ENCODE measurements around the gene PRSS53. TPM values are rescaled to one million over a fixed set of nuclear protein-coding genes. Genes with fewer than 3 reads are reported as not detected.

The PRSS53 gene
- total RNA-seq, 1 donor from 2014 or later = 5.1 TPM

DNA sequence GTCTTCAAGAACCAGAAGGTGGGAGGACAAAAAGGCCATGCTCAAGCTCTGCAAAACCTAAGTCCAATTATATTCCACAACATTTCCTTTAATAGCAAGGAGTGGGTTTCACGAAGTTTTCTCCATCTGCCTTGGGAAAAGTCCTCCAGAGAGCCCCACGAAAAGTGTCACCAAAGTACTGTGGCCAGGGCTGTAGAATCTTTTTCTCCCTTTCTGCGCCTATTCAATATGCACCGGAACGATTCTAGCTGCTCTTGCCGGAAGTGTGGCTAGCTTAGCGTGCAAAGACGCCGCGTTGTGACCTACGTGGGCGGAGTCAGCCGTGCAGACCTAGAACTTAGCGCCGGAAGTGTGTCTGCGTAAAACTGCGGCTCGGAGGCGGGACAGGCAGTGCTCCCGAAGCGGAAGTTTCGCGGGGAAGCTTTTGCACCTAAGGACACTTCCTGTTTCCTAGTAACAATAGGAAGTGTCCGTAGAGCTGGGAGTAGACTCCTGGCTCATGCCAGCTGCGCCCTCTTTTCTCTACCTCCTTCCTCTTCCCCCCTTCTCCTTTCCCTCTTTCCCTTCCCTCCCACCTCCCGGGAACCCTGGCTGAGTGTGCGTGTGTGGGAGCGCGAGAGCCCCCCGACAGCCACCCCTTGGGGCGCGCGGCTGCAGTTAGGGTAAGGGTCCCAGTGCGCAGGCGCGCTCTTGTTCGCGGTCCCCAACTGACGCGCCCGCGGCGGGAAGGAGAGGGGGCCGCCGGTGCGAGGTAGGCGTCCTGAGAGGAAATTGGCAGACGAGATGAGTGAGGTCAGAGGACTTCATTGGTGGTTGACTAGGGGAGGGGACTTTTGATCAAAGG, 14.6 kb downstream of the PRSS53 start, which contains the start of the genes ZNF646 and ZNF668:
Gene ZNF646 (plus strand): TSS at position 453 of the 844 bp plus-strand sequence. CDS start 1,903 bp downstream, outside the sequence.
Gene ZNF668 (minus strand): TSS at position 271 of the 844 bp plus-strand sequence. CDS start 9,781 bp downstream, outside the sequence.
- Mint-ChIP-seq H3K4me3 (peak within 1 kb of the TSS; percentile 98), H3K36me3 (peaks cover 11% of the 10 kb centered on the region), H3K27me3 (no peaks in the 10 kb centered on the region), H3K9me3 (no peaks in the 10 kb centered on the region), H3K27ac (peak within 1 kb of the TSS; percentile 97), H3K4me1 (ENCODE audit: unreplicated experiment) (peaks cover 21% of the 10 kb centered on the region)
- DNase-seq (ENCODE audit: extremely low spot score, unreplicated experiment) = peak; percentile 97
- TF ChIP-seq CTCF (conservative IDR thresholded peaks at IDR 0.05) = no peak

DNA sequence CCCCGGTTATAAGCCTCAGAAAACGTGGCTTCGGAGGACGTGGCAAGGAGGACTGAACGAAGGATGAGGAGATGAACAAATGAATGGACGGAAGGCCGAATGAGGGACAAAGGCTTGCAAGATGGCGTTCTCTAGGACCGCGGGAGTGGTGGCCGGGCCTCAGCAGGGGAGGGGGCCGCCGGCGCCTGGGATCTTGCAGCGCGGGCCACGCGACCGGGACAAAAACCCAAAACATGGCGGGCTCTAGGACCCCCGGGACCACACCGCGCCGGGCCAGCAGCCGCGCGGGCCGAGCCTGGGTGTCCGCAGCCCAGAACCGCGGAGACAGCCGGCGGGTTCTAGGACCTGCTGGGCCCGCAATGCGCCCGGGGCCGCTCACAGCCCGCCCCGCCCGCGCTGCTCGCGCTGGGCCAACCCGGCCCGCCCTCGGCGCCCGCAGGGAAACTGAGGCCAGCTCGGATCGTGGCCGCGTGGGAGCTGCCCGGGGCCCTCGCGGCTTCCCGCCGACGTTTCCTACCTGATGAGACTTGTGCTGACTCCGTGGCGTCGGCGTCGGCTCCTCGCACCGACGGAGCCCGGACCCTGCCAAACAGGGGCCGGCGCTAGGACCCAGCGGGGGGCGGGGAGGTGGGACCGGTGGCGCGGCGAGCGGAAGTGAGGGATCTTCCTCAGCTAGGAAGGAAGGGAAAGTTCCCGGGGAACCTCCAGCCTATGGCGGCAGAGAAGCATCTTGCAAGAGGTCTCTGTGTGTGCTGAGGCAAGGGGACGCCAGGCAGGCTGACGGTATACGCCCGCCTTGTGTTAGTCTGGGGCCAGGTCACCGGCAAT, 15.4 kb downstream of the PRSS53 start:
- Mint-ChIP-seq H3K9me3 (no peaks in the 10 kb centered on the region), H3K4me1 (ENCODE audit: unreplicated experiment) (peaks cover 21% of the 10 kb centered on the region), H3K4me3 (peak overlapping the region; percentile 98)

DNA sequence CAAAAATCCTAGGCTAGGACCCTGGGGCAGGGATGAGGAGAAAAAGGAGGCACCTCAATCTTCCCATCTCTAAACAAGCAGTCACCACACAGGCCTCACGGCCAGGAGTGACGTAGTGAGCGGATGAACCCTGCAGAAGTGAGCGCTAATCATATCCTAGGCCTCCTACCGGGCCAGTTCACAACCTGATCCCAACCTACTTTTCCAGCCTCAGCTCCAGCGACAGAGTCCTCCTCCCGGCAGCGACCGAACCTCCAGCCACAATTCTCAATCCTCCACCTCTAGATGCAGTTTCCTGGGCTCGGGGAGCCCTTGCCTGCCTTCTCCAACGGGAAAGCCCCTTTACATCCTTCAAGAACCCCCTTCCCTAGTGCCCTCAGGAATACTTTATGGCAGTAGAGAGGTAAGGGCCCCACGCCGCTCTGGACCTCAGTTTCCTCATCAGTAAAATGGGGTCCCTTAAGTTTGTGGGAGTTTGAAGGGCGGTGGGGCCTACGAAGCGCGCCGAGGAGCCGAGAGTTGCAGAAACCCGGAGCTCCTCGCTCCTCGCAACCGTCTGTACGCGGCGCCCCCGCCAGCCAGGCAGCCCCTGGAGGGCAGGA, 16.1 kb downstream of the PRSS53 start:
- DNase-seq (ENCODE audit: extremely low spot score, unreplicated experiment) = no peak
- H3K9me3 Mint-ChIP-seq = no peaks in the 10 kb centered on the region
- TF ChIP-seq CTCF (conservative IDR thresholded peaks at IDR 0.05) = peak; percentile 13
- peaks cover 21% of the 10 kb centered on the region for H3K4me1 Mint-ChIP-seq (ENCODE audit: unreplicated experiment)
- peak overlapping the region; percentile 97 for H3K27ac Mint-ChIP-seq
- peaks cover 7% of the 10 kb centered on the region for H3K36me3 Mint-ChIP-seq
- H3K4me3 Mint-ChIP-seq = peak overlapping the region; percentile 98
- no peaks in the 10 kb centered on the region for H3K27me3 Mint-ChIP-seq

More for the DNA sequence above, 15.4 kb downstream of the PRSS53 start:
- peak overlapping the region; percentile 97 for H3K27ac Mint-ChIP-seq
- no peaks in the 10 kb centered on the region for H3K27me3 Mint-ChIP-seq
- peak; percentile 92 for DNase-seq (ENCODE audit: extremely low spot score, unreplicated experiment)
- no peak for TF ChIP-seq CTCF (conservative IDR thresholded peaks at IDR 0.05)
- peaks cover 11% of the 10 kb centered on the region for H3K36me3 Mint-ChIP-seq

GRCh38 chr16:31071861-31072260, 16.9 kb downstream of the PRSS53 start:
- Mint-ChIP-seq H3K36me3 (peaks cover 7% of the 10 kb centered on the region), H3K4me3 (peak overlapping the region; percentile 98), H3K4me1 (ENCODE audit: unreplicated experiment) (peaks cover 21% of the 10 kb centered on the region), H3K9me3 (no peaks in the 10 kb centered on the region), H3K27me3 (no peaks in the 10 kb centered on the region), H3K27ac (peak overlapping the region; percentile 97)
- no peak for TF ChIP-seq CTCF (conservative IDR thresholded peaks at IDR 0.05)
- no peak for DNase-seq (ENCODE audit: extremely low spot score, unreplicated experiment)

DNA sequence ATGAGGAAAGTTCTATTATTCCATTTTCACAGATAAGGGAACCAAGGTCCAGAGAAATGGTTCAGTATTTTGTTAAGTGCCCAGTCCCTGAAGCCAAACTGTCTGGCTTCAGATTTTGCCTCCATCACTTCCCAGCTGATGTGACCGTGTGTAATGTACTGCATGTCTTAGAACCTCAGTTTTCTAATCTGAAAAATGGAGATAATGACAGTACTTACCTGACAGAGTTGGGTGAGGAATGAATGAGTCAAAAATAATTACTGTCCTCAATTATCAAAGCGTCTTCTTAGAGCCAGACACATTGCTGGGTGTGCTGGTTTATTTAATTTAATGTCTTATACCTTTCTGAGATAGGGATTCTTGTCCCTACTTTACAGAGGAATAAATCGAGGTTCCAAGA, 21.4 kb downstream of the PRSS53 start:
- no peaks in the 10 kb centered on the region for H3K9me3 Mint-ChIP-seq
- H3K36me3 Mint-ChIP-seq = peaks cover 10% of the 10 kb centered on the region
- no peaks in the 10 kb centered on the region for H3K27me3 Mint-ChIP-seq
- no peak for TF ChIP-seq CTCF (conservative IDR thresholded peaks at IDR 0.05)
- peaks cover 15% of the 10 kb centered on the region for H3K4me1 Mint-ChIP-seq (ENCODE audit: unreplicated experiment)
- H3K27ac Mint-ChIP-seq = no peak overlapping the region
- no peak for DNase-seq (ENCODE audit: extremely low spot score, unreplicated experiment)
- no peak overlapping the region for H3K4me3 Mint-ChIP-seq
